HG03139 (cell line): ENCODE data around the gene WNT9B.
"Not testable (repeated sequence)": the region's sequence is repeated elsewhere in the genome, so short reads cannot be mapped to it uniquely, and the experiment has no call there.

Experiments
- ATAC-seq: cut with Tn5 transposase; IDR thresholded peaks from one replicate; pipeline ENCODE4 v1.9.1; 2021; ENCODE audit not compliant: unreplicated experiment

The WNT9B gene

DNA sequence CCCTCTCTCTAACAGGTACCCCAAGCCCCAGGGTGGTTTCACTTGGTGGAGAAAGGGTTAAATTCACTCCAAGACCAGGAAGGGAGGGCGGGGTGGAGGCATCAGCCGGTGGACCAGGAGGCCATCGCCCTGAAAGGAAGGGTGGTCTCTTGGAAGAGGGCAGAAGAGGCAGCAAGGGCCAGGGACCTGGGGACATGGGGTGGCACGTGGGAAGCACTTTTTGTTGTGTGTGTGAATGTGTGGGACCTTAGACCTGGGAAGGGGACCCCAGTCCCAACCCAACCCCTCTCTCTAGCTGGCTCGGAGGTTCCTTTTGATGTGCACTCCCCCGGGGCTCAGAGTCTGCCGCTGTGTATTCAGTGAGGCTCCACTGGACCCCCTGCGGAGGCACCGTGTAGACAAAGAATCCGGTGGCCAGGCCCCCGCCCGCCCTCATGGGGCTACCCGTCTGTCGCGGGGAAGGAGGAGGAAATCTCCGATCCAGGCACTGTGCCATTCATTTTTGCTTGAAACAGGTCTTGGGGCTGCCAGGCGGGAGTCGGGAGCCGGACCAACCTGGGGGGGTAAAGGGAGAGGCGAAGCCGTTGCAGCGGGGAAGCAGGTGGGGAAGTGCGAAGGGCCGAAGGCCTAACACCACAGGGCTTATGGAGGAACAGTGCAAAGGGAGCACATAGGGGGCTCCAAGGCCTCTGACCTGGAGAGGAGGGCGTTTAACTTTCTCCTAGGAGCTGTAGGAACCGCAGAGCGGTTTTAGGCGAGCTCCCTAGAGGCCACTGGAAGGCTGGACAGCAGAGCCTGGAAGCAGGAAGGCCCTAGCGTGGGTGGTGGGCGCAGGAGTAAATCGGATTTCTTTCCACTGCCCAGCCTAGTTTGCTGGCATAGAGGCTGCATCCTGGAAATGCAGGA, 29.6 kb upstream of the WNT9B start:
- ATAC-seq: no peak

DNA sequence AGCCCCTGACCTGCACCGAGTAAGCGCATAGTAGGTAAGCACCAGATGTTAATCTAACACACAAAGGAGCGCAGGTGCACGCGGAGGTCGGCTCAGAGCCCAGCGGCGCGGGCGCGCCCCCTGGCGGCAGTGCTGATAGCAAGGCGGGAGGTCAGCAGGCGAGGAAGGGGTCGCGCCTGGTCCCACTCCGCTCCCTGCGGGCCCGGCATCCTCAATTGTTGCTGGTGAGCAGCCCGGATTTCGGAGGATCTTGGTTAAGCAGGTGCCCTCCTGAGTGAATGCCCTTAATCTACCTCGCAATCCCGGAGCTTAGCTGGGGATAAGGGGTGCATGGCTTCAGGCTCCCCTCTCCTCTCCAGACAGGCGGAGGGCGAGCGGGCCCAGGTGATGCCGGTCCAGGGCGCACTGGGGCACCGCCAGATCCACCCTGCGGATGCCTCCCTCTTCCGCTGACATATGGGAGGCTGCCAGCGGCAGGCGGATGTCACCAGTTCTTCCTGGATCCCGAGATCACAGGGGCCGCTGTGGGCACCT, 28.9 kb upstream of the WNT9B start:
- ATAC-seq: no peak

DNA sequence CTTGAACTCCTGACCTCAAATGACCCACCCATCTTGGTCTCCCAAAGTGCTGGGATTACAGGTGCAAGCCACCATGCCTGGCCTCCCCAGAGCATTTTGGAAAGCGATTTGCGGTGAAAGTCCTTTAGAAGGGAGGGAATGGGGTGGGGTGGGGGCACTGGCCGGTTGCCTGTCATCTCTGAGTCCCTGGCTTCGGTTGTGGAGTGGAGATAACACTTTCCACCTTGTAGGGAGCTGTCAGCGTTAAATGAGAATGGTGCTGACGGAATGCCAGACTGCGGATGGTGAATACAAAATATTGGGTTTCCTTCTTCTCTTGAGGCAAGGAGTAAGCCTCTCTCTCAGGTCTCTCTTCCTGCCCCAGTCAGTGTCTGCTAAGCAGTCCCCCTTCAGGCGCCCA, 27.7 kb upstream of the WNT9B start:
- ATAC-seq: no peak

- ATAC-seq: no peak
Observed at GRCh38 chr17:46826116-46826515, 25.3 kb upstream of the WNT9B start.

GRCh38 chr17:46827274-46827673, 24.1 kb upstream of the WNT9B start:
- ATAC-seq: no peak

DNA sequence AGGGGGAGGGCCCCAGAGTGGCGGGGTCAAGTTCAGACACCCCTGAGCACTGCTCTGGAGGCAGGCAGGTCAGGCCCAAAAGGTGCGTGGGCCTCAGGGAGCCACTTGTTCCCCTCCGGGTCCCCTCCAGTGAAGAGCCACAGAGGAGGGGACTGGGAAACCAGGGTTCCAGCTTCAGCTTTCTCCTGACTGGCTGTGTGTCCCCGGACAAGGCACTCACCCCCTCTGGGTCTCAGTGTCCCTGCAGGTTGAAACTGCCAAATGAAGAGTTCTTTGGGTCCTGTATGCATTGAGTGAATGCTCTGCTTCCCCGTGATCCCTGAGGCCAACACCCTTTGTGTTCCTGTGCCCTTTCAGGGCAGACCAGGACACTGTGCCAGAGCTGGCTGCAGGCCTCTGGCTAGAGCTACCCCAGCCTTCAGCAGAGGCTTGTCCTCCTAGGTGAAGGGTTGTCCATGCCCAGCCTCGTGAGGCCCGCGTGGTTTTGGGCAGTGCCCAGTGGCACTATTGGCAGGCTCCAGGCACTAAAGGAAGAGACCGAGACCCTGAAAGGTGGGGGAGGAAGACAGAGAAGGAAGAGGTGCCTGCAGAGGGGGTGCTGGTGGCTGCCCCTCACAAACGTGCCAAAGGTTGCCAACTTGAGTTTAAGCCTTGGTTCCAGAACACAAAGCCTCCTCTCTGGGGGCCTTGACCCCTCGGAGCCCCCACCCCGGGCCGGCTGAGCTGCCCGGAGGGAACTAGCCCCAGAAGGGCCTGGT, 19.6 kb upstream of the WNT9B start:
- ATAC-seq: no peak

DNA sequence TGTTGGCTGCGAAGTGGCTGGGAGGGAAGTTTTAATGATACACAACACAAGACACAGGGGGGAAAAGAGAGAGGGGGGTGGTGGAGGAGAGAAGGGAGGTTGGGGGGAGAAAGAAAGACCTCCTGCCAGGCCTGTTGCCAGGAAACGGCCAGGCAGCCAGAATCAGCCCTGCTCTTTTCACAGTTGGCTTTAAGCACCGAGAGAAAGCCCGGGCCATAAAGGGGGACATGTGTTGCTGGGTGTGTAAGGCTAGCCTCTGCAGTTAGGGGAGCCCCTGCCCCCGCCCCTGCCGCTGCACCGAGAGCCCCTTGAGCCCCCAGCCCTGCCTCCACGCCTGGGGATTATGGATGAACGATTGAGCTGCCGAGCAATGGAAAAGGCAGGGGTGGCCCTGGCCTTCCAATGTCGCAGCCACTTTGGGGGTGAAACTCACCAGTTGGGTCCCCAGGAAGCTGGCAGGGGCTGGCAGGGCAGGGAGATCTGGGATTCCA, 19.0 kb upstream of the WNT9B start:
- no peak for ATAC-seq

DNA sequence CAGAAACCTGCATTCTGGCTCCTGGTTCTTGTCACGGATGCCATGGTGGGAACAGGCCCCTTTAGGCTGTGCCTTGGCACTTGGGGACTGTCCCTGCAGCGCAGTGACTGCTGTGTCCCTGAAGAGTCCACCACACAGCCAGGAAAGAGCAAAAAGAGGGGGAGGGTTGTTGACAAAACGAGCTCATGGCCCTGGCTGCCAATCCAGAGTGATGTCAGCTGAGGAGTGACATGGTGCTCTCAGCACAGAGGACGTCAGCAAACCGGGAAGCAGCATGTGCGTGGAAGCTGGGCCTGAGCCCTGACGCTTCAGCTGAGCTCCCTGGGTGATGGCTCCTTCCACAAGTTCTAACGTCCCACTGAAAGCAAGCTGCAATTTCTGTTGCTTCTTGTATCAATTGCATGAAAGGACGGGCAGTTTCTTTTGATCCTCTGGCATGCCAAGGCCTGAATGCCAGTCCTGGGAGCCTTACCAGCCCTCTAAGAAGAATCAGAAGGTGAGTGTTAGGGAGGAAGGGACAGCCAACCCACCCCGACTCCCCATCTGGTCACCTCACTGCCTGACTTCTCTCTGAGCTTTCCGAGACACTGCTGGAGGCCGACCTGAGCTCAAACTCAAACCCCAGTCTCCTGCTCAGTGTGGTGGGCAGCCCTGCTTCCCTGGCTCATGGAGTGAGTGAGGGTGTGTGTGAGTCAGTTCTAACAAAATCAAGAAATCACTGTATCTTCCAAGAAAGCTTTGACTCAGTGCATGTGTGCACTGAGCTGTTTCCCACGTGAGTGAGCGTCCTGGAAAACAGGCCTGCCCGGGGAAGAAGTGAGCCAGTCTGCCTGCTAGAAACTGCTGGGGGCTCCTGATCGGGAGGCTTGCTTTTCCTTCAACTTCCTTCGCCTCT, 18.2 kb upstream of the WNT9B start:
- ATAC-seq: no peak

DNA sequence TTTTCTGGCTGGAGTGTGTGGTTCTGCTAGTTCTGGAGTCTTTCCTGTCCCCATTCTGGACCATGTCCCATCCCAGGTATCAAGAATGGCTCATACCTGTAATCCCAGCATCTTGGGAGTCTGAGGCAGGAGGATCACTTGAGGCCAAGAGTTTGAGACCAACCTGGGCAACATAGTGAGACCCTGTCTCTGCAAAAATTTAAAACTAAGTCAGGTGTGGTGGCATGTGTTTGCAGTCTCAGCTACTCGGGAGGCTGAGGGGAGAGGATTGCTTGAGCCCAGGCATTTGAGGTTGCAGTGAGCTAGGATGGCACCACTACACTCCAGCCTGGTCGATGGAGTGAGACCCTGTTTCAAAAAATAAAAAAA, 17.6 kb upstream of the WNT9B start:
- no peak for ATAC-seq

DNA sequence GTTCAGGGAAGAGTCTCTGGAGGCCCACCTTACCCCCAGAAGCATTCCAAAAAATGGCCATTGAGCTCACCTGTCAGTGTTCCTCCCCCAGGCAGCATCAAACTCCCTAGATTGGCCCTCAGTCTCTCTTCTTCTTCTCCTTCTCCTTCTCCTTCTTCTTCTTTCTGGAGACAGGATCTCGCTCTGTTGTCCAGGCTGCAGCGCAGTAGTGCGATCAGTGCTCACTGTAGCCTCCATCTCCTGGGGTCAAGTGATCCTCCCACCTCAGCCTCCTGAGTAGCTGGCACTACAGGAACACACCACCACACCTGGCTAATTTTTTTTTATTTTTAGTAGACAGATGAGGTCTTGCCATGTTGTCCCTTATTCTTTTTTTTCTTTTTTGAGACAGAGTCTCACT, 16.5 kb upstream of the WNT9B start:
- no peak for ATAC-seq

DNA sequence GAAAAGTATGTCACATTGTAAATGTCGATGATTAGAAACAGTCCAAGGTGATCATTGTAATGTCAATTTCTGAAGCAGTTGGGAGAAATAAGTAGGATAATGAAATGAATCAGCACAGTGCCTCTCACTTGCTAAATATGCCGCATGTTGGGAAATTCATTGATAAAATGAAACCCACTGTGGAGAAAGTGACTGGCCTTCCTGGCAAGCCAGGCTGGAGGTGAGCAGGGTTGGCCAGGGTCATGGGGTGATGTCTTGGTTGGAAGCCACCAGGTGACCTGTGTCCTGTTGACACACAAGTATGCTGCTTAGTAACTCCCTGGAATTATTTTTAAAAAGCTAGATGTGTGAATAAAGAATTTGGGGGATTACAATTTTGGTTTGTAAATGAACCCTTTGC, 14.9 kb upstream of the WNT9B start:
- no peak for ATAC-seq

- ATAC-seq: no peak
Observed at GRCh38 chr17:46837521-46837920, 13.9 kb upstream of the WNT9B start.

- no peak for ATAC-seq
Observed at GRCh38 chr17:46839211-46839610, 12.2 kb upstream of the WNT9B start.

GRCh38 chr17:46840596-46840995, 10.8 kb upstream of the WNT9B start:
- ATAC-seq: not testable (repeated sequence)

DNA sequence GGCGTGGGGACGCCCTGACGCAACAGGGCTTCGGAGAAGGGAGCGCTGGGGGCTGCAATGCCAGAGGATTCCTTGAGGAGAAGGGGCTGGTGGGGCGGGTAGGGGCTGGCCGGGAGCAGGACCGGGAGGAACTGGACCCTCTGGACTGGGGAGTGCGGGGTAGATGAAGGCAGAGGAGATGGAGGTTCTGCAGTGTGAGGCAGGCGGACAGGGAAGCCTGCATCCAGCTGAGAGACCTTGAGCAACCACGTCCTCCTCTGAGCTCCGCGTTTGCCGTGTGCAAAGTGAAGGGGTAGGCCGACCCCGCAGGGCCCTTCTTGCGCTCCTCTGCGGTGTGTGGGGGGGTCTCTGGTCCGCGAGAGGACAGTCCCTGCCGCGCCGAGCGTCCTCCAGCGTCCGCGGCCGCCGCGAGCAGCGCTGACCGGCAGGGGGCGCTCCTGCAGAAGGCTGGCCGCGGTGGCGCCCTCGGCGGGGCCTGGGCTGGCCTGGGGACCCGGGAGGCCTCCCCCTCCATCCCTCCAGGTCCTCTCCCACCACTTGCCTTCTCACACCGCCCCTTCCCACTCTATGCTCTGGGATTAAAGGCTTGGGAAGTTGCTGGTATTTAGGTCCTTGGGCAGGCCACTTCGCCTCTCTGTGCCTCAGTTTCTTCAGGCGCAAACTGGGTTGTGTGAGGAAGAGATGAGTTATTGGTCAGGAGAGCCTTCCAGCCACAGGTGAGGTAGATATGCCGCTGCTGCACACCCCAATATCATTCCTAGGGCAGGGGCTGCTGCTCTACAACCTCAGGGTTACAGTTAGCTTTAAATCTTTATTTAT, 9.6 kb upstream of the WNT9B start:
- no peak for ATAC-seq

- ATAC-seq: no peak
Observed at GRCh38 chr17:46842835-46843234, 8.5 kb upstream of the WNT9B start.

- ATAC-seq: no peak
Observed at GRCh38 chr17:46847204-46848191, 3.9 kb upstream of the WNT9B start.

- ATAC-seq: no peak
Observed at GRCh38 chr17:46848534-46848933, 2.8 kb upstream of the WNT9B start.

DNA sequence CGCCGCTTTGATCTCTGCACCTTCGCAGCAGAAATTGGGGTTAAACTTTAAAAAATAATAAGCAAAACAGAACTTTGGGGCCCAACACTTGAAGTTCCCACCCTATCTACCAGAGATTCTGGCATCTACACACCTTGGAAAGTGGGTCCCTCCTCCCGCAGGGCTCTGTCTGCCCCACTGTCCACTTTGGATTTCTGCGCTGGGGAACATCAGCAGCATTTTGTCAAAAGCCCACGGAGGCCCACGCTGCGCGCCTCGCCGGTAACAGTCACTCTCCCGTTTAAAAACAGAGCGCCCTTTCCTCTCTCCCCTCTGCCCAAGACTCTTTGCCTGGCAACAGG, 725 bp upstream of the WNT9B start:
- ATAC-seq: no peak
